ENCODE data around the gene ZNF423.
A peak's percentile ranks its signal among the peaks of the same experiment; 100 is the strongest.

ZNF423 gene

DNA sequence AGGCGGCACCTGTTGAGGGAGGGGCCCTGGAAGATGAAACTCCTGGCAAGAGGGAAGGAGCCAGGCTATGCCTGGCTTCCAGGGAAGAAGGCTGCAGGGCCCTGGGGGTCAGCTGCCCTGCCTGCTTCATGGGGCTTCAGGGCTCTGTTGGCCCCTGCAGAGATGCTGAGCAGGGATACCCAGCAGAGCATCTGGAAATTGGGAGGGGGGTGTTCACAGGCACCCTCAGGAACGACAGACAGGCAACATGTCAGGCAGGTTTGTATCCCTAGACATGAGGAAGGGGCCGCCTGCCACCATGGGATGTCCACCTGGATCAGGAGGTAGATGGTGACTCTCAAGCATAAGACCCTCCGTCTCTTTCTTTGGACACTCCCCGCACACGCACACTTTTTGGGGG is 13.8 kb upstream of the ZNF423 start:
- no peak for DNase-seq (ENCODE audit: low spot score)

GRCh38 chr16:49867796-49868668 is 12.1 kb upstream of the ZNF423 start:
- DNase-seq (ENCODE audit: low spot score), result no peak

GRCh38 chr16:49867234-49867633 is 11.3 kb upstream of the ZNF423 start:
- no peak for DNase-seq (ENCODE audit: low spot score)

DNA sequence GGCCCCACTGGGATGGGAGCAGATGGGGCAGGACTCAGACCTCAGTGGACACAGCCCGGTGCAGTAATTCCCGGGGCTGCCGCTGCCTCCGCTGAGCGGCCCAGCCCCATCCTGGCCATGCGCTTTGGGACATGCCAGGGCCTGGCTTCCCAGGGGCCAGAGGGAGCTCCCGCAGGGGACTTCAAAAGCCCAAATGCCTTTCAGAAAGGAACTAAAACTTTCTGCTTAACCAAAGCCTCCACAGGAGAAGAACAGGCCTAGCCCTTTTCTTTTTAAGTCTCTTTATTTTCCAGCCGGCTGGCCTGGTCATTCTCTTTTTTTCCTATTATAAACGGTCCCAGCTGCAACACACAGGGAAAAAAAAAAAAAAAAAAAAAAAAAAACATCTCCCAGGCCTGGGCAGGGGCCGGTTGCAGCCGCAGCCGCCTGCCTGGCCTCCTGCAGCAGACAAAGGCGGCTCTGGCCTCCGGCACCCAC is 10.7 kb upstream of the ZNF423 start:
- DNase-seq (ENCODE audit: low spot score), result no peak

DNA sequence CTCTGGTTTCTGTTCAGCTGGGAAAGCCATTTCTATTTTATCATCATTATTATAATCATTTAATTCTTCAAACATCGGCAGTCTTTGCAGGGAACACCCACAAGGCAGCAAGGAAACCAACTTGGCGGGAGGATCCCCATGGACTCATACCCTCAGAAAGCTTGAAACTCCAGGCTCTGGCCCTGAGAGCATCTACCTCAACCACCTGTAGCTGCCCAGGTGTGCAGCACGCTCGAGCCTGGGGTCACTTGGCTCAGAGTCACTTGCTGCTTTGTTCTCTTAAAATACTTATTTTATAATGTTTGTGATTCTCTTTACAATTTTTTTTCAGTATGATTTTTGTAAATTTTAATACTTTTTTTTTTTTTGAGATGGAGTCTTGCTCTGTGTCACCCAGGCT is 6.8 kb upstream of the ZNF423 start:
- no peak for DNase-seq (ENCODE audit: low spot score)

GRCh38 chr16:49861299-49861698 is 5.4 kb upstream of the ZNF423 start:
- no peak for DNase-seq (ENCODE audit: low spot score)

GRCh38 chr16:49860593-49860992 is 4.7 kb upstream of the ZNF423 start:
- DNase-seq (ENCODE audit: low spot score), result no peak

DNA sequence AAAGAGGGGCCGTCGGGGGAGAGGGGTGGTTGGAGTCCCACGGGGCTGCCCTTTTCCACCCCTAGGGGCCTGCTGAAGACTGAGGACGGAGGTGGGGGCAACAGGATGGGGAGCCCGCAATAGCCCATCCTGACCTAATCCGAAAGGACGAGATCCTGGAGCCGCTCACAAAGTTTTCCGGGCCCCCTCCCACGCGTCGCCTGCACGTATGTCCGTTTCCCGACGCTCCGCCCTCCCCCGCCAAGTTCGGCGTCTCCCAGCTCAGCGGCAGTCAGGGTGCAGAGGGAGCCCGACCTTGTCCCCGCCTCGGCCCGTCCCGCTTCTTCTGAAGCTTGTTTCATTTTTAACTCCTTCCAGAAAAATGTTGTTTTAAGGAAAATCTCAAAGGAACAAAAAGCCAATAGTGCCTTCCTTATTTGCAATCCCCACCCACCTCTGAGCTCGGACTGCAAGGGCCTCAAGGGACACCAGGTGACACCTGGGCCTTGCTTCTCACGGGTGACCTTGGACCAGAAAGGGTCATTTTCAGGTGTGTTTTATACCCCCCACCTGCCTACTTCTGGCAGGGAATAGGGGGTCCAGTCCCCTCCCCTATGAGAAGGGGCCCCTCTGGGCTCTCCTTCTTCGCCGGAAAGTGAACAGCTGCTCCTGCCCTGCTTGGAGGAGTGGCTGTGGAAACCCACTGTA is 3.4 kb upstream of the ZNF423 start:
- no peak for DNase-seq (ENCODE audit: low spot score)

GRCh38 chr16:49858200-49859124 is 2.5 kb upstream of the ZNF423 start:
- no peak for DNase-seq (ENCODE audit: low spot score)

DNA sequence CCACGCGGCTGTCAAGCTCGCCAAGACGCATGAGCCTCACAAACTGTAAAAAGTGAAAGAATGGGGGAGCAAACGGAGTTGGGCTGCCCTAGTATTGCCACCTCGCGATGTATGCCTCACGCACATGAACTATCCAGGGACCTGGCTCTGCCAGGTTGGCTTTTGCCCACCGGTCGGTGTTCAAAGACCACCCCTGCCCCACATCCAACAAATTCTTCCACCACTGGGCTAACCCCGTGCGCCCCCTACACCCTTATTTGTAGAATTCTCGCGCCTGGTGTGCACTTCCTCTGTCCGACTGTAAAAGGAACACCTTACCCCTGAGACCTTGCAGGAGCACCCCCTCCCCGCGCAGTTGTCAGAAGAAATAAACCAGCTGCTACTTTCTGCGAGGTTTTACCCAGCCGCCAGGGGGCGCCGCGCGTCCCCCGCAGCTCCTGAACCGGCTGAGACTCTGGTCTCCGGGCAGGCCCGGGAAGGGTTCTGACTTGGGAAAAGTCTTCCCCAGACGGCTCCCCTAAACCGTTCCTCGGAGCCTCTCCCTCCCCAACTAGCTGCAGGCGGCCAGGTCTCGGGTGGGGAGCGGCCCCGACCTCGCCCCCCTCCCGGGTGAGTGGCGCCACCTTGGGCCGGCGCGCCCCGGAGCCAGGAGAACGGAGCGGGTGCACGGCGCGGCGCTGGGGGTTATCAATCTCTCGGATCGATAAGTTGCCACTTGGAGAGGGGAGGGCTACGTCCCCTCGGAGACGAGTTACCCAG is 1.7 kb upstream of the ZNF423 start:
- DNase-seq (ENCODE audit: low spot score), result peak; percentile 55

DNA sequence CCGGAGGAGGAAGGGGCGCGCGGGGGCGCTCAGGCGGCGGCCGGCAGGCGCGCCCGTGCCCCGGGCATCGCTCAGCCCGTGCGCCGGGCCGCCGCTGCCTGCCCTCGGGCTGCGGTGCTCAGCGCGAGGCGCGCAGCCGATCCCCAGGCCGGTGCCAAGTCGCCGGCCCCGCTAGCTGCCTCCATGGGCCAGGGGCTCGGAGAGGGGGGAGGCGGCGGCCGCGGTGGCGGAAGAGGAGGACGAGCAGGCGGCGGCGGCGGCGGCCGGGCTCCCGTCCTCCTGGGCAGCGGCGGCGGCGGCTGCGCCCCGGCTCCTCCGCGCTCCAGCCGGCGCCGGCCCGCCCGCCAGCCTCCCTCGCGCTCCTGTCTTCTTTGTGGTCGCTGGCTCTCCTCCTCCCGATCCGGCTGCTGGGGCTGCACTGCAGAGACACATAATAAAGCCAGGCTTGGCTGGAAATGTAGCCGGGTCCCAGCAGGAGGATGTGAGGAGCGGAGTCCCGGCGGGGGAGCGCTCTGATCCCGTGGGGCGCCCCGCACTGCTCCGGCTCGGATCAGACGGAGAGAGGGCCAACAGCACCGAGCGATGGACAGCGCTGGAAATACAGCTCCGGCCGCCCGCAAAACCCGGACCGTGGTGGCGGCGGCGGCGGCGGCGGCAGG is 889 bp upstream of the ZNF423 start:
- DNase-seq (ENCODE audit: low spot score), result peak; percentile 5

- DNase-seq (ENCODE audit: low spot score), result peak; percentile 69
These were observed 561 bp downstream of the ZNF423 start for GRCh38 chr16:49855280-49855821.

- DNase-seq (ENCODE audit: low spot score), result no peak
These were observed 1.1 kb downstream of the ZNF423 start for GRCh38 chr16:49854796-49855203.

DNA sequence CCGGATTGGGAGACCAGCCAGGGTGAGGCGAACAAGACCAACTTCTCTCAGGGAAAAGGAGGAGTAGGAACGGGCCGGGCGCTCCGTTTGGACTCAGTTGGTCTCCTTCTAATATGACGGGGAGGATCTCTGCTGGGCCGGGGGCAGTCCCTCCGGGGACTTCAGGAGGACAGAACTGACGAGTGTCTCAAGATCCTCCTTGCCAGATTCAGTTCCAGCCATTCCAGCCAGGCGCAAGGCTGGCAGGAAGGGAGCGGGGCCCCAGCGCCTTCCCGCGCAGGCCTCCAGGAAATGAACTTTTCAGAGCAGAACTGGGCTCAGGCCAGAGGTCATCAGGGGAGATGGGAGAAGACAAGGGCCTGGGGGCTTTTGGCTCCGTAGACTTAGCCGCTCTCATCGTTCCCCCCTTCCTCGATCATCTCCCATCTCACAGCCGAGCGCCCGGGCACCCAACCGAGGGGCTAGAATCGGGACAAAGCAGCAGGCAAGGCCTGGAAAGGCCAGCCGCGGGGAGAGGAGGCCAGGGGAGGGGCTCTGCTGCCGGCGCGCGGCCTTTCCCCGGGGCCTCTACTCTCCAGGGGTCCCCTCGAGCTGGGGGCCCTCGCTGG is 1.6 kb downstream of the ZNF423 start:
- no peak for DNase-seq (ENCODE audit: low spot score)

DNA sequence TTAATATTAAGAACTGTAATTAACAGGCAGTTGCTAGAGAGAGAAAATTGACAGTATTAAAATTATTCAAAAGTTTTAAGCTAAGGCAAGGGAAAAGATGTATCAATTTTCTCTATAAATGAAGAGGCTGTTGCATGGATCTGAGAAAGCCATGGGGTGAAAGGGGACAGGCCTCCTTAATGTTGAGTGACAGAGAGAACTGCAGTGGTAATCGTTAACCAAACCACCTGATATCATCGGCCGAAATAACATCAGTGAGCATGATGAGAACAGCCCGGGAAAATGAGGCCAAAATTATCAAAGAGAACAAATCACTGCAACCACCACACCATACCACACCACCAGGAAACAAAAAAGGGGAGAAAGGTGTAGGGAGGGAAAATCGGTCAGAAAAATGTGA is 3.6 kb downstream of the ZNF423 start:
- DNase-seq (ENCODE audit: low spot score), result no peak

GRCh38 chr16:49851468-49851787 is 4.5 kb downstream of the ZNF423 start:
- peak; percentile 11 for DNase-seq (ENCODE audit: low spot score)

DNA sequence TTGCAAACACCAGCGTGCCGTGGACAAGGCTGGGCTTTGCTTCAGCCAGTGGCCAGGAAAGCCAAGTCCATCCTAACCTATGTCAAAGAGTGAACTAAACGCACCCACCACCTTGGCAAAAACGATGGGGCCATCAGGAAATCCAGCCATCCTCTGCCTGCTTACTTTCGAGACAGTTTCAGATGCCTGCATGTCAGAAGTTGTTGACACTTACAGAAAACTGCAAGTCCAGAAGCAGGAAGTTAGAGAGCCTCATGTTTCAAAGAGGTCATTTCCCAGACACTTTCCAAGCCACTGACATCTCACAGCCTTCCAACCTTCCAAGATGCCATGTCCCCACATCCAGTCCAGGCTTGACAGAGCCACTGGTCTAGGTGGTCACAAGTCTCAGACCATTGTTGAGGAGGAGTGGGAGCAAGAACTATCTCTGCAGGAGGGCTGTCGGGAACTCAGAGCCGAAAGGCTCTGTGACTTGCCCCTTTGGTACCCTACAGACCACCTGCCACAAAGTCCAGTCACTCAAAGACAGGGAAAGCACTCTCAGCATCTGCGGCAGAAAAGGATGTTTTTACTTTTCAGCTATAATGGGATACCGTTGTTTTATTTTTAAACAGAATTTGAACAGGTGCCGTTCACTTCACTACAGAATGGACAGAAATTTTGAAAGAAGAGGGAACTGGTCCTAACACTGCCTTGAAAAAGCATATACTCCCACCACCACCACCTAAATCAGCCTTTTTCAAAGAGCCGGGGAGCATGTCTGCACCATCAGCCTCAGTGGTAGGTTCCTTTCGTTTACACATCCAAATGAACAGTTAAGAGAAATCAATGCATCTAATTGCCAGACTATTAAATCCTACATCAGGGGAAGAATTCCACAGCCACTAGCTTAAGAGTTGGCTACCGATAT is 5.1 kb downstream of the ZNF423 start:
- no peak for DNase-seq (ENCODE audit: low spot score)

GRCh38 chr16:49849754-49850108 is 6.2 kb downstream of the ZNF423 start:
- DNase-seq (ENCODE audit: low spot score), result no peak

DNA sequence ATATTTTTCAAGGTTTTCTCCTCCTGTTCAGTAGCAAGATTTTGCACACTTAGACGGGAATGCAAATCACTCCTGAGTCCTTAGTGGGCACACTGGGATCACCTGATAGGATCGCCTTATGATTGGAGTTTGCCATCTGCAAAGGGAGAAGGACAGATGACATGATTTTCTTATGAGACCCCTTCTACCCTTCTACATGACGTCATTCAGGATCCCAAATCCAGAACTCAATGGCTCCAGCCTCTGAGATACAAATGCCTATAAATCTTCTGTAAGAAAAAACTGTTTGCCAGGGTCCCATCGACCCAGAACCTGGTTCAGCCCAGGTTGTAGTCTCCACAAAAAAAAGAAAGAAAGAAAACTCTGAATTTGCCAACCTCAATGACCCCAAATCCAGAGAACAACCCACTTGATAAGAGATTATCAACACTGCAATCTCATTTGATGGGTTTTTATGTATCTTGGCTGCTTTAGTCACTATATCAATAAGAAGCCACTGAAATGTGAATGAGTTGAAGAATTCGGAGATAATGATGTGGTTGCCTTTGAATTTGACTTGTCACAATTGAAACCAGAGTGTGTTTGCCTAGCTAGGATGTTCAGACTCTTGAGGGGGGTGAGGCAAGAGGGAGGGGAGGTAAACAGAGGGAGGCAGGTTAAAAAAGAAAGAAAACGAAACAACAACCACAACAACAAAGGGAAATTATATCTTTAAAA is 6.7 kb downstream of the ZNF423 start:
- DNase-seq (ENCODE audit: low spot score), result no peak

Data from activated CD4-positive, alpha-beta T cell treated with anti-CD3 and anti-CD28 coated beads, Interleukin-2, Interleukin-4, amounts not matched to agents 100 ng/mL and 50 ng/mL, durations not matched to agents 16 hours and 8 hours (primary cell).